BE2C (cell line): ENCODE results near the gene CACNA1F.

ENCODE experiments used
- DNase-seq: peaks from one replicate; pipeline ENCODE4 v3.0.0-alpha.2; 2020
- H3K27me3 ChIP-seq: fragments of 250-450 bp; sonication (Bioruptor Pico); 2 replicates; pipeline ENCODE4 v1.5.1; 2020; ENCODE audit warnings: mild to moderate bottlenecking
- H3K36me3 ChIP-seq: fragments of 250-450 bp; sonication (Bioruptor Pico); 2 replicates; pipeline ENCODE4 v1.5.1; 2020; ENCODE audit warnings: mild to moderate bottlenecking
- H3K4me1 ChIP-seq: fragments of 250-450 bp; sonication (Bioruptor Pico); 2 replicates; pipeline ENCODE4 v1.5.1; 2020
- H3K4me3 ChIP-seq: 2 replicates; pipeline ENCODE4 v1.5.1; 2011; ENCODE audit warnings: low read depth, low read length
- H3K9me3 ChIP-seq: fragments of 250-450 bp; sonication (Bioruptor Pico); 2 replicates; pipeline ENCODE4 v1.5.1; 2020
- CTCF ChIP-seq: IDR thresholded peaks from 2 replicates; pipeline ENCODE4 v1.5.1; 2012; ENCODE audit warnings: mild to moderate bottlenecking, low read depth, low read length

Gene CACNA1F

GRCh38 chrX:49155900-49156837, 77.0 kb downstream of the CACNA1F start:
- DNase-seq = peak; percentile 87
- peak; percentile 60 for TF ChIP-seq CTCF
- Histone ChIP-seq H3K36me3 (no peaks in the 10 kb centered on the region), H3K9me3 (no peaks in the 10 kb centered on the region), H3K4me3 (peak overlapping the region; percentile 48), H3K4me1 (no peaks in the 10 kb centered on the region), H3K27me3 (no peaks in the 10 kb centered on the region)

- Histone ChIP-seq H3K27me3 (no peaks in the 10 kb centered on the region), H3K4me3 (peak overlapping the region; percentile 48), H3K36me3 (no peaks in the 10 kb centered on the region), H3K4me1 (no peaks in the 10 kb centered on the region), H3K9me3 (no peaks in the 10 kb centered on the region)
- DNase-seq = no peak
- no peak for TF ChIP-seq CTCF
Observed at GRCh38 chrX:49155243-49155899, 77.8 kb downstream of the CACNA1F start.
